GM20000 (cell line): Measurements from ENCODE around the gene DLX3.

ENCODE experiments used
- DNase-seq: peaks from one replicate; pipeline ENCODE4 v3.0.0; 2012; ENCODE audit warnings: low spot score
- TF ChIP-seq, protein P1 (sequence below): IDR thresholded peaks from 2 replicates; pipeline ENCODE4 v1.5.1; 2012; ENCODE audit warnings: mild to moderate bottlenecking, control low read depth; ENCODE audit errors: extremely low read depth, missing control alignments

DLX3 gene

DNA sequence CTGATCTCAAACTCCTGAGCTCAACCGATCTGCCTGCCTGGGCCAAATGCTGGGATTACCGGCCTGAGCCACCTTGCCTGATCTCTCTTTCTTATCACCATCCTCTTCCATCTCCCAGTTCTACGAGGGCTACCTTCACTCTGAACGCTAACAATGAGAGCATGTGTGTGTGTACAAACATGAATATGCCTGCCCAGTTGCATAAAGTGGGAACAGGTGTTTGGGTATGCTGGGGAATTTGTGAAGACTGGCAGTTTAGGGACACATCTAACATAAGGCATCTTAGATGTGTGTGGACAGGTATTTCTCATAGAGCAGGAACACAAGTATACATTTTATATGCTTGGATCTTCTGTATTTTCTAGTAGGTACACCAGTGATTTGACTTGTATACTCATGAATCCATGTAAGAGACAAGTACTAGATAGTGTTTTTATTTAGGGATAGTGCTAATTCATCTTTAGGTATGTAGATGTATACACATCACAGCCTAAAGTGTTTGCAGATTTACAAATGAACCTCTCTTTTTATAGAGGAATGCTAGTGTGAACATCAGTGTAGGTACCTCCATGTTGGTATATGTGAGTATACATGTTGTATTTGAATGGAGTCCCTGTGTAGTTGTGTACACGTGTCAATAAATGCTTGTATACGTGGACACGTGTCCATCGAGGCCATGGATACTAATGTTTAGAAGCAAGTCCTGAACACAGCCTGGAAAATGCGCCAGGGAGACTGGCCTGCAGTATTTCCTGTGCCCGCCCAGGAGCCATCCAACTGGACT, 27.2 kb downstream of the DLX3 start:
- TF ChIP-seq, protein P1, sequence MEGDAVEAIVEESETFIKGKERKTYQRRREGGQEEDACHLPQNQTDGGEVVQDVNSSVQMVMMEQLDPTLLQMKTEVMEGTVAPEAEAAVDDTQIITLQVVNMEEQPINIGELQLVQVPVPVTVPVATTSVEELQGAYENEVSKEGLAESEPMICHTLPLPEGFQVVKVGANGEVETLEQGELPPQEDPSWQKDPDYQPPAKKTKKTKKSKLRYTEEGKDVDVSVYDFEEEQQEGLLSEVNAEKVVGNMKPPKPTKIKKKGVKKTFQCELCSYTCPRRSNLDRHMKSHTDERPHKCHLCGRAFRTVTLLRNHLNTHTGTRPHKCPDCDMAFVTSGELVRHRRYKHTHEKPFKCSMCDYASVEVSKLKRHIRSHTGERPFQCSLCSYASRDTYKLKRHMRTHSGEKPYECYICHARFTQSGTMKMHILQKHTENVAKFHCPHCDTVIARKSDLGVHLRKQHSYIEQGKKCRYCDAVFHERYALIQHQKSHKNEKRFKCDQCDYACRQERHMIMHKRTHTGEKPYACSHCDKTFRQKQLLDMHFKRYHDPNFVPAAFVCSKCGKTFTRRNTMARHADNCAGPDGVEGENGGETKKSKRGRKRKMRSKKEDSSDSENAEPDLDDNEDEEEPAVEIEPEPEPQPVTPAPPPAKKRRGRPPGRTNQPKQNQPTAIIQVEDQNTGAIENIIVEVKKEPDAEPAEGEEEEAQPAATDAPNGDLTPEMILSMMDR: no peak
- no peak for DNase-seq

DNA sequence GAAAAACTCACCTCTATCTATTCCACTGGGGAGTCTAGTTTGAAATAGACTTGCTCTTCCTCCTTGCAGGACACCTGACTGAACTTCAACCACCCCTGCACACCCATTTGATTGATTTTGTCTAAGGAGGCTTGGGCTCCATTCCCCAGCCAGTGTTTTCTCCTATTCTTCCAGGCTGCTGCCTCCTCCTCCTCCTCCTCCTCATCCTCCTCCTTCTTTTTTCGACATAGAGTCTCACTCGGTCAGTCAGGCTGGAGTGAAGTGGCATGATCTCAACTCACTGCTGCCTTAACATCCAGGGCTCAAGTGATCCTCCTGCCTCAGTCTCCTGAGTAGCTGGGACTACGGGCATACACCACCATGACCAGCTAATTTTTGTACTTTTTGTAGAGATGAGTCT, 27.8 kb downstream of the DLX3 start:
- DNase-seq: no peak
- TF ChIP-seq, protein P1: no peak

DNA sequence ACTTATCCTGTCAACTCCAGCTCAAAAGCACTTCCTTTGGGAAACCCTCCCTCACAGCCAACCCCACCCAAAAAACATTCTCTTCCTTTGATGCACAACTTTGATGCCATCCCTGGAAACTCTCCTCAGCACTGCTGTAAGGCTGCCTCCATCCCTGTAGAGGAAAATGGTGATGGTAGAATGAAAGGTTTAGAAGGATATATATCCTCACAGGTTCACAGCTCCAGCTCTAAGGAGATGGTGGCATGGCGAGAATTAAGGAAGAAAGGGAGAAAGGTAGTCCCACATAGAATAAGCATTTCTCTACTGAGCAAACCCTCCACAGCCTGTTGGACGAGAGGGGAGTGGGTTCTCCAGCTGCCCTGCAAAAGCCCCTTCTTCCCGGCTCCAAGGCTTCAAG, 28.3 kb downstream of the DLX3 start:
- TF ChIP-seq, protein P1: no peak
- DNase-seq: no peak

DNA sequence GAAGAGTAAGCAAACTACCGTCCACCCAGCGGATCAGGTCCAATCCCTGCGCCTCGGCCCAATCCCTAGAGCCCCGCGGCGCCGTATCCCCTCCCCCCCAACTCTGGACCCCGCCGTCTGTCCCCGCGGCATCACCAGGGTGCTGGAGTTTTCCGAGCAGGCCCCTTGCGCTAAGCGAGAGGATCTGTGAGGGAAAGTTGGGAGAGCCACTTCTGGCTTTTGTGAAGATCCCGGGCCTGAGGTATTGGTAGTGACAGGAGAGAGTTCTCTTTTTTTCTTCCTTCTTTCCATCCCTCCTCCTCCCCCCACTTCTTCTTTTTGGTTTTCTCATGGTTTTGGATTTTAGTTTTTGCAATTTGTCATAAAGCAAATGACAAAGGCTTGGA, 29.5 kb downstream of the DLX3 start:
- DNase-seq: no peak
- TF ChIP-seq, protein P1: no peak

DNA sequence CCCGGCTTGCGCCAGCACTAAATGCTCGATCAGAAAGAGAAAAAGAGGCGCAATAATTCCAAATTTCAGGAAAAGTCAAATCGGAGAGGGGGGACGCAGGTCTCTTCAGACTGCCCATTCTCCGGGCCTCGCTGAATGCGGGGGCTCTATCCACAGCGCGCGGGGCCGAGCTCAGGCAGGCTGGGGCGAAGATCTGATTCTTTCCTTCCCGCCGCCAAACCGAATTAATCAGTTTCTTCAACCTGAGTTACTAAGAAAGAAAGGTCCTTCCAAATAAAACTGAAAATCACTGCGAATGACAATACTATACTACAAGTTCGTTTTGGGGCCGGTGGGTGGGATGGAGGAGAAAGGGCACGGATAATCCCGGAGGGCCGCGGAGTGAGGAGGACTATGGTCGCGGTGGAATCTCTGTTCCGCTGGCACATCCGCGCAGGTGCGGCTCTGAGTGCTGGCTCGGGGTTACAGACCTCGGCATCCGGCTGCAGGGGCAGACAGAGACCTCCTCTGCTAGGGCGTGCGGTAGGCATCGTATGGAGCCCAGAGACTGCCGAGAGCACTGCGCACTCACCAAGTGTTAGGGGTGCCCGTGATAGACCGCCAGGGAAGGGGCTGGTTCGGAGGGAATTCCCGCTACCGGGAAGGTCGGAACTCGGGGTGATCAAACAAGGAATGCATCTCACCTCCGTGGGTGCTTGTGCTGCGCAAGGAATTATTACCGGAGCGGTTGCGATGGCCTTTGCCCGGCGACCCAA, 30.1 kb downstream of the DLX3 start:
- no peak for DNase-seq
- TF ChIP-seq, protein P1: no peak

DNA sequence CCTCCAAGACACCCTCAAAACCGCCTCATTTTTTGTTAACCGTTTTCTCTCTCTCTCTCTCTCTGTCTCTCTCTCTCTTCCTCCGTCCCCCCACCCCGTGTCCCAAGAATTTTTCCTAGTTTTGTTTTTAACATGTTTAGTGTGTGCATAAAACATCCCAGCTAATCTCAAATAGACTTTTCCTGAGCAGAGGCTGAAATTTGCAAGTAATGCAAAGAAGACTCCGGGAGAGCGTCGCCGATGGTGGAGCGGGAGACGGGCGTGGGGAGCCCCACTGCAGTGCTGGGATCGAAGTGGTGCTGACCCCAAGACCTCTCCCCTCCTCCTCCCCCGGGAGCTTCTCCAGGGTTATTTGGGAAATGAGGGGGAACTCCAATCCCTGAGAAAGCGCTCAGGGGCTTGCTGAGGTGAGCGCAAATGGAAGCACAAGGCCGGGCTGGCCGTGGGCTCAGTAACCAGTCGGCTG, 30.7 kb downstream of the DLX3 start:
- no peak for DNase-seq

More for the DNA sequence above, 30.7 kb downstream of the DLX3 start:
- TF ChIP-seq, protein P1: no peak
